Spleen (tissue), 7 donors: Measurements from ENCODE around the gene FSIP1.

Source experiments
- POLR2AphosphoS5 ChIP-seq, 3 donors: sonication (generic); formaldehyde crosslinking; IDR thresholded peaks; one replicate each; pipeline ENCODE4 v1.5.1; 2017; ENCODE audit warnings: antibody characterized with exemption in 3 of 3
- TF ChIP-seq, protein P1 (sequence below), 11 experiments: fragments of 200-600 bp in 7 of 11; fragments of 450-650 bp in 4 of 11; sonication (generic) in 4 of 11; IDR thresholded peaks in 8 of 11; conservative IDR thresholded peaks in 3 of 11; 1 replicate in 7 of 11; 2 replicates in 4 of 11; pipeline versions ENCODE4 v1.4.0 to v1.8.0; 2016 to 2021; ENCODE audit warnings: antibody characterized with exemption in 11 of 11, inconsistent platforms in 4 of 11, mild to moderate bottlenecking in 1 of 11
- donor health status: DM: no; HTN: no; CAD: no; lungs with moderate emphysema.
- donor health status: DM: no; HTN: no; CAD: no.
- donor health status: DM: no; HTN: no; CAD: no.

DNA sequence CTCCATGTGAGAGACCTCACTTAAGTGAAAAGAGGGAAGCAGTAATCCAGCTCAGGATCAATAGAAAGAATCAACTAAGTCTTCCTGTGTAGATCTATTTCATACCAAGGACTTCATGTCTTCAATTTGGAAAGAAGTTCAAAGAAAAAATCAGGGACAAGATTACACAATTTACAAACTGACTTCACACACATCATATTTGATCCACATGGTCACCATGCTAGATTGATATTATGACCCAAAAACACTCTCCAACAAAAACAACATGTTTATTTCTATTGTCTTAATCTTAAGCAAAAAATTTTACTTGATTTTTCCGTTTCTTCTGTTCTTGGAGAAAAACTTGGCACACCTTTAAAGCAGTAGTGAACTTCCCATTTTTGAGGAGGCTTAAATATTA is 125.5 kb downstream of the FSIP1 start:
- TF ChIP-seq, protein P1, sequence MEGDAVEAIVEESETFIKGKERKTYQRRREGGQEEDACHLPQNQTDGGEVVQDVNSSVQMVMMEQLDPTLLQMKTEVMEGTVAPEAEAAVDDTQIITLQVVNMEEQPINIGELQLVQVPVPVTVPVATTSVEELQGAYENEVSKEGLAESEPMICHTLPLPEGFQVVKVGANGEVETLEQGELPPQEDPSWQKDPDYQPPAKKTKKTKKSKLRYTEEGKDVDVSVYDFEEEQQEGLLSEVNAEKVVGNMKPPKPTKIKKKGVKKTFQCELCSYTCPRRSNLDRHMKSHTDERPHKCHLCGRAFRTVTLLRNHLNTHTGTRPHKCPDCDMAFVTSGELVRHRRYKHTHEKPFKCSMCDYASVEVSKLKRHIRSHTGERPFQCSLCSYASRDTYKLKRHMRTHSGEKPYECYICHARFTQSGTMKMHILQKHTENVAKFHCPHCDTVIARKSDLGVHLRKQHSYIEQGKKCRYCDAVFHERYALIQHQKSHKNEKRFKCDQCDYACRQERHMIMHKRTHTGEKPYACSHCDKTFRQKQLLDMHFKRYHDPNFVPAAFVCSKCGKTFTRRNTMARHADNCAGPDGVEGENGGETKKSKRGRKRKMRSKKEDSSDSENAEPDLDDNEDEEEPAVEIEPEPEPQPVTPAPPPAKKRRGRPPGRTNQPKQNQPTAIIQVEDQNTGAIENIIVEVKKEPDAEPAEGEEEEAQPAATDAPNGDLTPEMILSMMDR (IDR thresholded peaks at IDR 0.05 in 8 of 11, conservative IDR thresholded peaks at IDR 0.05 in 3 of 11), result no peak
- no peak for TF ChIP-seq POLR2AphosphoS5 (IDR thresholded peaks at IDR 0.05)
